HEK293T (cell line): ENCODE results near the gene SIGLEC9.

Source experiments
- ELF4 ChIP-seq: fragments of 450-650 bp; IDR thresholded peaks from 2 replicates; pipeline ENCODE4 v1.6.1; 2017; ENCODE audit warnings: antibody characterized with exemption
- FOXA1 ChIP-seq: fragments of 450-650 bp; IDR thresholded peaks from 2 replicates; pipeline ENCODE4 v1.6.1; 2016; ENCODE audit warnings: mild to moderate bottlenecking
- SP1 ChIP-seq: fragments of 450-650 bp; IDR thresholded peaks from 2 replicates; pipeline ENCODE4 v1.6.1; 2017
- SUZ12 ChIP-seq: fragments of 450-650 bp; IDR thresholded peaks from 2 replicates; pipeline ENCODE4 v1.6.1; 2016; ENCODE audit warnings: mild to moderate bottlenecking
- TARDBP ChIP-seq: fragments of 450-650 bp; IDR thresholded peaks from 2 replicates; pipeline ENCODE4 v1.6.1; 2016

- TF ChIP-seq SUZ12: no peak
- no peak for TF ChIP-seq FOXA1
- no peak for TF ChIP-seq SP1
- no peak for TF ChIP-seq TARDBP
- no peak for TF ChIP-seq ELF4
Measured at GRCh38 chr19:51096473-51097165, 28.1 kb upstream of the SIGLEC9 start.
